Measurements from ENCODE around the gene MPPED1.

The MPPED1 gene

GRCh38 chr22:43476341-43476740 lies 64.5 kb downstream of the MPPED1 start:
- in situ Hi-C loops (cut with MboI; ENCODE audit: low sequenced_read_pairs, unreplicated experiment), result no loop called here
- no peak for DNase-seq (ENCODE audit: low spot score)
- TF ChIP-seq CTCF (IDR thresholded peaks at IDR 0.05; ENCODE audit: borderline replicate concordance, control extremely low read depth, extremely low read depth, insufficient read depth, missing control alignments), result no peak

GRCh38 chr22:43476751-43477725 lies 65.2 kb downstream of the MPPED1 start:
- in situ Hi-C loops (cut with MboI; ENCODE audit: low sequenced_read_pairs, unreplicated experiment), result no loop called here
- TF ChIP-seq CTCF (IDR thresholded peaks at IDR 0.05; ENCODE audit: borderline replicate concordance, control extremely low read depth, extremely low read depth, insufficient read depth, missing control alignments), result no peak
- no peak for DNase-seq (ENCODE audit: low spot score)

GRCh38 chr22:43477966-43478365 lies 66.2 kb downstream of the MPPED1 start:
- no peak for DNase-seq (ENCODE audit: low spot score)
- no peak for TF ChIP-seq CTCF (IDR thresholded peaks at IDR 0.05; ENCODE audit: borderline replicate concordance, control extremely low read depth, extremely low read depth, insufficient read depth, missing control alignments)
- in situ Hi-C loops (cut with MboI; ENCODE audit: low sequenced_read_pairs, unreplicated experiment), result no loop called here

- no peak for TF ChIP-seq CTCF (IDR thresholded peaks at IDR 0.05; ENCODE audit: borderline replicate concordance, control extremely low read depth, extremely low read depth, insufficient read depth, missing control alignments)
- in situ Hi-C loops (cut with MboI; ENCODE audit: low sequenced_read_pairs, unreplicated experiment), result no loop called here
- no peak for DNase-seq (ENCODE audit: low spot score)
Observed at GRCh38 chr22:43478621-43479300, 66.9 kb downstream of the MPPED1 start.

GRCh38 chr22:43479301-43479950 lies 67.6 kb downstream of the MPPED1 start:
- TF ChIP-seq CTCF (IDR thresholded peaks at IDR 0.05; ENCODE audit: borderline replicate concordance, control extremely low read depth, extremely low read depth, insufficient read depth, missing control alignments), result no peak
- in situ Hi-C loops (cut with MboI; ENCODE audit: low sequenced_read_pairs, unreplicated experiment), result no loop called here
- no peak for DNase-seq (ENCODE audit: low spot score)

GRCh38 chr22:43479962-43480361 lies 68.1 kb downstream of the MPPED1 start:
- DNase-seq (ENCODE audit: low spot score), result no peak
- in situ Hi-C loops (cut with MboI; ENCODE audit: low sequenced_read_pairs, unreplicated experiment), result no loop called here
- no peak for TF ChIP-seq CTCF (IDR thresholded peaks at IDR 0.05; ENCODE audit: borderline replicate concordance, control extremely low read depth, extremely low read depth, insufficient read depth, missing control alignments)
